Heart left ventricle (tissue), 16 donors: ENCODE results near the gene MAST4. TPM values are rescaled to one million over a fixed set of nuclear protein-coding genes. Genes with fewer than 3 reads are reported as not detected.

Experiments
- ATAC-seq, 4 donors: fragments of 200-7000 bp; cut with Tn5 transposase; one replicate each; pipeline ENCODE4 v1.9.1; 2020 to 2022; ENCODE audit warnings: moderate library complexity in 4 of 4, mild to moderate bottlenecking in 3 of 4, moderate number of reproducible peaks in 1 of 4
- DNase-seq, 5 donors: peaks; one replicate each; pipeline ENCODE4 v3.0.0-alpha.2; 2020
- H3K27ac ChIP-seq, 12 donors: fragments of 200-600 bp; sonication (generic) in 4 of 12; one replicate each; pipeline versions ENCODE4 v1.5.0 to v1.8.0; 2016 to 2022; ENCODE audit warnings: mild to moderate bottlenecking in 2 of 12
- H3K27me3 ChIP-seq, 9 donors: fragments of 200-600 bp; sonication (generic) in 2 of 9; one replicate each; pipeline versions ENCODE4 v1.5.1 to v1.8.0; 2016 to 2022; ENCODE audit warnings: mild to moderate bottlenecking in 3 of 9
- H3K36me3 ChIP-seq, 9 donors: fragments of 200-600 bp; sonication (generic) in 2 of 9; one replicate each; pipeline versions ENCODE4 v1.5.0 to v1.8.0; 2018 to 2022; ENCODE audit warnings: mild to moderate bottlenecking in 2 of 9
- H3K4me1 ChIP-seq, 12 donors: fragments of 200-600 bp; sonication (generic) in 4 of 12; one replicate each; pipeline versions ENCODE4 v1.5.0 to v1.8.0; 2016 to 2022; ENCODE audit warnings: mild to moderate bottlenecking in 3 of 12
- H3K4me3 ChIP-seq, 12 donors: fragments of 200-600 bp; sonication (generic) in 4 of 12; one replicate each; pipeline versions ENCODE4 v1.5.0 to v1.8.0; 2017 to 2022; ENCODE audit warnings: mild to moderate bottlenecking in 9 of 12, moderate library complexity in 4 of 12
- H3K9me3 ChIP-seq, 12 donors: fragments of 200-600 bp; sonication (generic) in 4 of 12; one replicate each; pipeline versions ENCODE4 v1.5.0 to v1.8.0; 2016 to 2022; ENCODE audit warnings: mild to moderate bottlenecking in 1 of 12
- POLR2A ChIP-seq, 2 donors: fragments of 450-650 bp; IDR thresholded peaks; one replicate each; pipeline ENCODE4 v1.6.1; 2017; ENCODE audit warnings: antibody characterized with exemption in 2 of 2, mild to moderate bottlenecking in 2 of 2, moderate library complexity in 2 of 2
- WGBS, 4 donors: extraction: QIAGEN DNeasy Blood & Tissue Kit in 2 of 4; methylation state at CpG; one replicate each; pipeline versions ENCODE4 v1.1.5 to v1.1.7; 2013 to 2018; 5-methylcytosine and 5-hydroxymethylcytosine counted together
- intact Hi-C, 10 donors: fragments of 100-400 bp; cut with DNase I; formaldehyde crosslinking; loops; one replicate each; pipeline versions ENCODE4 v1.11.1 to v1.14.2; 2022
- polyA plus RNA-seq, 2 donors: library from polyadenylated mRNA; stranded (reverse); fragments of 200-250 nt; gene quantifications; one replicate each; pipeline ENCODE4 v1.2.3, GENCODE V29; 2013
- total RNA-seq, 9 donors: library from RNA; depleted of rRNA in 2 of 9; stranded (reverse); fragments of >200 nt in 2 of 9; fragmentation: NEBNext Ultra II Directional in 3 of 9; extraction: Animal tissue kit (Norgen Biotek cat#: 25700) in 3 of 9; gene quantifications; one replicate each; pipeline versions ENCODE4 v1.1.0 to v1.2.4, GENCODE V29; 2016 to 2023
- TF ChIP-seq, protein P1 (sequence below), 12 donors: fragments of 200-600 bp; sonication (generic) in 4 of 12; IDR thresholded peaks; one replicate each; pipeline versions ENCODE4 v1.5.0 to v1.8.0; 2018 to 2022; ENCODE audit warnings: antibody characterized with exemption in 12 of 12, mild to moderate bottlenecking in 5 of 12
- donor health status: ischemic (EF 13 %, LVEDD 7.1; RV severe dilation, severe dysfunction).
- donor health status: healthy with polysubstance abuse.
- donor health status: DM: no; HTN: yes; CAD: no.
- donor health status: DM: no; HTN: no; CAD: no.
- donor health status: ischemic (EF 25% LVEDD 6.9; RV normal size, moderate dysfunction).
- donor health status: ischemic (EF 25% LVEDD 5.7; RV mildly dilated, moderate dysfunction).
- donor health status: healthy.
- donor health status: DM: yes; HTN: yes; CAD: no.
- donor health status: ischemic (EF 35%, LVEDD 5.7; RV mildly dilated, moderate dysfunction).
- donor health status: nonischemic (EF 11% LVEDD 7.7; RV severe dilation, severe dysfunction).
- donor health status: DM: yes; HTN: yes; CAD: no.
- donor health status: PGD.
- donor health status: ischemic (EF 29% LVEDD 5.4; RV normal size, mild dysfunction).
- donor health status: nonischemic (EF 23%, LVEDD 6.1; RV moderate dilation, normal function).

The MAST4 gene
- total and polyA plus RNA-seq, 11 donors: 26.8 to 96.2 (median 68.1) TPM

DNA sequence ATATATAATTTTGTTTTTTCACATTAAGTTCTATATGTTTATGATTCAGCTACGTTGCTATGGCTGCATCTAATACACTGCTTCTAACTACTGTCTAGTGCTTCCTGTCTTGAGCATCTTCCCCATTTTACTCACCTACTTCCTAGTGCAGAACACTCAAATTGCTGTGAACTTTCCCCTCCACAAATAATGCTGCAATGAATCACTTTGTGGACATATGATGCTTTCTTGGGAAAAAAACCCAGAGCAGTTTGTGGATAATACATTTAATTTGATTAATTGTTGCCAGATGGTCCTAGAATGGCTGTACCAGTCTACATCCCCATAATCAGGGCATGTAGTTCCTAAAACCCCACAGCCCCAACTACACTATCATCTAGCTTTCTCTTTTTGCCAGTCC is 581.9 kb downstream of the MAST4 start:
- no peak for ATAC-seq
- WGBS, 4 donors: 80 to 87% (median 84%) methylated on average over 1 of the region's 1 CpG
- H3K4me1 ChIP-seq: peaks cover 0 to 21% (median 7%) of the 10 kb centered on the region in 12 donors
- H3K36me3 ChIP-seq: no peaks in the 10 kb centered on the region
- no peaks in the 10 kb centered on the region for H3K27me3 ChIP-seq
- TF ChIP-seq, protein P1, sequence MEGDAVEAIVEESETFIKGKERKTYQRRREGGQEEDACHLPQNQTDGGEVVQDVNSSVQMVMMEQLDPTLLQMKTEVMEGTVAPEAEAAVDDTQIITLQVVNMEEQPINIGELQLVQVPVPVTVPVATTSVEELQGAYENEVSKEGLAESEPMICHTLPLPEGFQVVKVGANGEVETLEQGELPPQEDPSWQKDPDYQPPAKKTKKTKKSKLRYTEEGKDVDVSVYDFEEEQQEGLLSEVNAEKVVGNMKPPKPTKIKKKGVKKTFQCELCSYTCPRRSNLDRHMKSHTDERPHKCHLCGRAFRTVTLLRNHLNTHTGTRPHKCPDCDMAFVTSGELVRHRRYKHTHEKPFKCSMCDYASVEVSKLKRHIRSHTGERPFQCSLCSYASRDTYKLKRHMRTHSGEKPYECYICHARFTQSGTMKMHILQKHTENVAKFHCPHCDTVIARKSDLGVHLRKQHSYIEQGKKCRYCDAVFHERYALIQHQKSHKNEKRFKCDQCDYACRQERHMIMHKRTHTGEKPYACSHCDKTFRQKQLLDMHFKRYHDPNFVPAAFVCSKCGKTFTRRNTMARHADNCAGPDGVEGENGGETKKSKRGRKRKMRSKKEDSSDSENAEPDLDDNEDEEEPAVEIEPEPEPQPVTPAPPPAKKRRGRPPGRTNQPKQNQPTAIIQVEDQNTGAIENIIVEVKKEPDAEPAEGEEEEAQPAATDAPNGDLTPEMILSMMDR (IDR thresholded peaks at IDR 0.05): no peak
- TF ChIP-seq POLR2A (IDR thresholded peaks at IDR 0.05): no peak
- intact Hi-C loops: no loop called here
- DNase-seq: no peak
- peaks cover 0 to 21% (median 0%) of the 10 kb centered on the region in 12 donors for H3K9me3 ChIP-seq
- no peak overlapping the region for H3K4me3 ChIP-seq
- H3K27ac ChIP-seq: no peak overlapping the region

DNA sequence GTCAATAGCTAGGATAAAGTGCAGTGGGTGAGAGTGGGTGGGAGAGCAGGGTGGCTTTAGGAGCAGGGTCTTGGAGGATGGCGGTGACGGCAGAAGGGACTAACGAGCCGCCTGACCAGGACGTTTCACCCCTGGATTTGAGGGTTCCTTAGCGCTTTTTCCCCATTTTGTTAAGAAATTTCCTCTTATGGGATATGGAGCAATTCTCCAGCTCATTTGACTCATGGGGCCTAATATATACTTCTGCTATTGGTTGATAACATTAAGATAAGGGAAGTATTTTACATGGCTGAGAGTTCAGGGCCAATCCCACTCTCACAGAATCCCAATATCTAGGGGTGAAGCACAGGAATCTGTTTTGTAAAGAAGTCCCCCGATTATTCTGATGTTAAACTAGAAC is 582.8 kb downstream of the MAST4 start:
- H3K36me3 ChIP-seq: no peaks in the 10 kb centered on the region
- intact Hi-C loops: no loop called here
- peaks cover 0 to 26% (median 7%) of the 10 kb centered on the region in 12 donors for H3K4me1 ChIP-seq
- peaks cover 0 to 21% (median 0%) of the 10 kb centered on the region in 12 donors for H3K9me3 ChIP-seq
- no peak overlapping the region for H3K4me3 ChIP-seq
- H3K27me3 ChIP-seq: no peaks in the 10 kb centered on the region
- ATAC-seq (no peak), DNase-seq (no peak)
- WGBS, 4 donors: 94 to 97% (median 97%) methylated on average over 7 of the region's 7 CpGs
- H3K27ac ChIP-seq: no peak overlapping the region
- TF ChIP-seq, protein P1 (IDR thresholded peaks at IDR 0.05): no peak
- TF ChIP-seq POLR2A (IDR thresholded peaks at IDR 0.05): no peak

DNA sequence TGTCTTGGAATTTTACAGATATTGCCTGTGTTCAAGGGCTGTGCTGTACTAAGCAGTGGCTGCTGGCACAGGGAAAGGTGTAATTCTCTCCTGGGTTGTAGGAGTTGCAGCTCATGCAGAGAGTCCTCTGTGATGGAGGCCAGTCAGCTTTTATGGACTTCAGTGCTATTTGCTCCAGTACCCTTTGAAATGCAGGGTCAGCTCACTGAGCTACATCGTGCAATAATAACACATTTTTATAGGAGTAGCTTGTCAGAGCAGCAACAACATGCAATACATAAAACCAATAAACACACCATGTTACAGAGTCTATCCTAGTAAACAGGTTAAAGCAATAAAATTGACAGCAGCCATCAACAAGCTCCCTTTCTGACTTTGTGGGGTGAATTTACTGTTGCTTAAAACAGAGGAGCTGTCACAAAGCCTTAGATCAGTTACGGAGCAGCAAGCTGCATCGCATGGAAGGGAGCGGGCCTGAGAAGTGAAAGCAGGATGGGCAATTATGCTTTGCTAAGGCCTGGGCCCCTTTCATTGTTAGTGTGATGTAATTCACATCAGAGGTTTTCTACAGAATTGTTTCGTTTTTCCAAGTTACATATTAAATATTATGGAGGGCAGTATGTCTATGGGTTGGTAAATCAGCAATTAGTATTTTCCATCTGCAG is 583.6 kb downstream of the MAST4 start:
- intact Hi-C loops: no loop called here
- no peak for DNase-seq
- 95 to 96% (median 96%) methylated on average over 5 of the region's 5 CpGs for WGBS, 4 donors

GRCh38 chr5:67181648-67182221 is 585.5 kb downstream of the MAST4 start:
- Histone ChIP-seq H3K27ac (peak overlapping the region in 9 of 12 donors; percentile 2 to 87 (median 33)), H3K4me1 (peaks cover 0 to 26% (median 7%) of the 10 kb centered on the region in 12 donors), H3K36me3 (no peaks in the 10 kb centered on the region), H3K4me3 (no peak overlapping the region), H3K27me3 (no peaks in the 10 kb centered on the region), H3K9me3 (peaks cover 0 to 11% (median 0%) of the 10 kb centered on the region in 12 donors)
- DNase-seq (no peak), ATAC-seq (peak in 3 of 4 donors; percentile 31 to 45 (median 31))
- intact Hi-C loops: no loop called here
- WGBS, 4 donors: 75 to 87% (median 84%) methylated on average over 5 of the region's 5 CpGs
- TF ChIP-seq, protein P1 (IDR thresholded peaks at IDR 0.05): no peak
- no peak for TF ChIP-seq POLR2A (IDR thresholded peaks at IDR 0.05)

More for the DNA sequence above, 583.6 kb downstream of the MAST4 start:
- TF ChIP-seq, protein P1 (IDR thresholded peaks at IDR 0.05): no peak
- no peak for TF ChIP-seq POLR2A (IDR thresholded peaks at IDR 0.05)
- Histone ChIP-seq H3K36me3 (no peaks in the 10 kb centered on the region), H3K9me3 (peaks cover 0 to 21% (median 0%) of the 10 kb centered on the region in 12 donors), H3K27ac (no peak overlapping the region), H3K4me3 (no peak overlapping the region), H3K4me1 (peaks cover 0 to 26% (median 7%) of the 10 kb centered on the region in 12 donors), H3K27me3 (no peaks in the 10 kb centered on the region)
- ATAC-seq: no peak
